ENCODE data around the gene THBS2. TPM values are rescaled to one million over a fixed set of nuclear protein-coding genes. Genes with fewer than 3 reads are reported as not detected.

The THBS2 gene
- total and polyA plus RNA-seq, 2 of the 8 experiments (the other 6 are each of a cell fraction or from before 2014, with no cell fraction given) = 11.0 to 22.5 TPM

- no peaks in the 10 kb centered on the region for H3K27me3 ChIP-seq (replicated peaks in 1 of 4; ENCODE audit: control insufficient read depth in 3 of 4, extremely low read depth in 1 of 4, insufficient read depth in 3 of 4, low read length in 3 of 4)
- H3K23ac ChIP-seq (ENCODE audit: insufficient read length) = no peak overlapping the region
- H3K79me1 ChIP-seq (ENCODE audit: low read depth, low read length) = no peaks in the 10 kb centered on the region
- no peak overlapping the region for H3K9ac ChIP-seq (replicated peaks in 1 of 4; ENCODE audit: extremely low read depth in 1 of 4, low read depth in 3 of 4, low read length in 3 of 4)
- H2BK20ac ChIP-seq (ENCODE audit: low read length) = no peak overlapping the region
- H4K91ac ChIP-seq (replicated peaks; ENCODE audit: insufficient read length, low read length) = no peak overlapping the region
- POLR2A ChIA-PET (ENCODE audit: partially characterized antibody) = no interaction called here
- 93% methylated on average over 15 of the region's 16 CpGs; no CpG with 5 or more reads in 1 of the 2 experiments for WGBS, 2 experiments (ENCODE audit: extremely low coverage in 1 of 2, insufficient coverage in 1 of 2, insufficient read length in 1 of 2, insufficient replicate concordance in 2 of 2, low coverage in 1 of 2, low lambda C conversion rate in 2 of 2, missing lambda C conversion rate in 1 of 2)
- no peak overlapping the region for H3K56ac ChIP-seq (replicated peaks; ENCODE audit: insufficient read length, low read depth, low read length)
- no peaks in the 10 kb centered on the region for H4K20me1 ChIP-seq (replicated peaks in 1 of 2; ENCODE audit: control insufficient read depth in 1 of 2, insufficient read depth in 2 of 2, low read length in 2 of 2)
- H4K8ac ChIP-seq (ENCODE audit: extremely low read depth, insufficient read depth, low read length) = no peak overlapping the region
- H3K4me2 ChIP-seq (ENCODE audit: insufficient read depth in 1 of 2, low read depth in 2 of 2, low read length in 2 of 2) = no peak overlapping the region
- no peak overlapping the region; the same call in 1 of the 2 replicates for H3K18ac ChIP-seq (ENCODE audit: extremely low read depth, low read length)
- H3K23me2 ChIP-seq (ENCODE audit: low read depth, low read length) = no peaks in the 10 kb centered on the region
- no peak overlapping the region for H3K4me3 ChIP-seq (ENCODE audit: extremely low read depth in 1 of 4, insufficient read depth in 2 of 4, low read depth in 3 of 4, low read length in 4 of 4)
- H2AK5ac ChIP-seq (ENCODE audit: low read depth, low read length) = no peak overlapping the region
- H3K4ac ChIP-seq (replicated peaks; ENCODE audit: insufficient read length, low read depth, low read length) = no peak overlapping the region
- H3K14ac ChIP-seq (ENCODE audit: insufficient read length) = no peak overlapping the region
- H4K5ac ChIP-seq (ENCODE audit: insufficient read length, low read depth, low read length) = no peak overlapping the region
- FAIRE-seq (no peak), DNase-seq (ENCODE audit: low read depth in 1 of 2, low spot score in 2 of 2) (no peak)
- H2BK5ac ChIP-seq (ENCODE audit: low read depth, low read length) = no peak overlapping the region
- peaks cover 0 to 3% of the 10 kb centered on the region in 2 experiments; a peak in 1 of 4 replicates for H3K9me3 ChIP-seq (ENCODE audit: insufficient read depth in 2 of 2, low read depth in 1 of 2, low read length in 1 of 2)
- H3K36me3 ChIP-seq (ENCODE audit: control insufficient read depth in 2 of 4, insufficient read depth in 4 of 4, low read length in 3 of 4) = no peaks in the 10 kb centered on the region
- H3K79me2 ChIP-seq (ENCODE audit: control insufficient read depth in 1 of 2, insufficient read depth in 2 of 2, low read length in 2 of 2) = no peaks in the 10 kb centered on the region
- H2AFZ ChIP-seq (ENCODE audit: low read length) = no peak overlapping the region
- H2BK15ac ChIP-seq (ENCODE audit: low read length) = no peak overlapping the region
- CTCF ChIA-PET (ENCODE audit: partially characterized antibody) = interaction anchor here (1.0 kb wide), 1 partner anchor 277 kb away, joined by 3 read pairs; no protein-coding TSS in a partner anchor
- H3K27ac ChIP-seq (ENCODE audit: low read depth, low read length) = no peak overlapping the region
- H3K4me1 ChIP-seq (replicated peaks in 1 of 4; ENCODE audit: control insufficient read depth in 3 of 4, insufficient read depth in 4 of 4, low read length in 3 of 4) = no peaks in the 10 kb centered on the region
- H2BK120ac ChIP-seq (replicated peaks; ENCODE audit: low read depth, low read length) = no peak overlapping the region
- H2BK12ac ChIP-seq (ENCODE audit: low read depth, low read length) = no peak overlapping the region
- no peak for TF ChIP-seq RFX5 (IDR thresholded peaks at IDR 0.05; ENCODE audit: borderline replicate concordance, low read depth, low read length)
- no peak for TF ChIP-seq RAD21 (IDR thresholded peaks at IDR 0.05 in 1 of 2, conservative IDR thresholded peaks at IDR 0.05 in 1 of 2; ENCODE audit: low read depth in 2 of 2, low read length in 2 of 2)
- TF ChIP-seq GABPA (IDR thresholded peaks at IDR 0.05; ENCODE audit: borderline replicate concordance, insufficient read depth, low read length) = no peak
- TF ChIP-seq CTCF (IDR thresholded peaks at IDR 0.05; ENCODE audit: control extremely low read depth in 1 of 3, insufficient read depth in 1 of 3, low read depth in 1 of 3, low read length in 3 of 3) = no peak
- TF ChIP-seq ATF3 (IDR thresholded peaks at IDR 0.05; ENCODE audit: insufficient read depth, low read depth, low read length) = no peak
- no peak for TF ChIP-seq CREB1 (IDR thresholded peaks at IDR 0.05)
Measured at GRCh38 chr6:169168706-169169105, 84.9 kb downstream of the THBS2 start.

Data from H1 (cell line).